K562 (cell line): ENCODE data around the gene ZNF189. TPM values are rescaled to one million over a fixed set of nuclear protein-coding genes. Genes with fewer than 3 reads are reported as not detected.

Experiments used
- CEBPG ChIP-seq, 3 experiments: fragments of 200-800 bp in 1 of 3; sonication (Bioruptor generic) in 1 of 3; sonication (generic) in 1 of 3; formaldehyde crosslinking in 1 of 3; IDR thresholded peaks in 2 of 3; conservative IDR thresholded peaks in 1 of 3; 2 replicates each; pipeline versions ENCODE4 v1.6.1 to v1.8.0; 2016 to 2022; ENCODE audit warnings: missing compliant biosample characterization in 2 of 3, missing genetic modification characterization in 2 of 3, mild to moderate bottlenecking in 1 of 3, missing genetic modification reagents in 1 of 3
- DMBX1 ChIP-seq: fragments of 250-450 bp; sonication (Bioruptor Pico); IDR thresholded peaks from 2 replicates; pipeline ENCODE4 v1.8.0; 2022; ENCODE audit warnings: inconsistent platforms, mild to moderate bottlenecking, moderate library complexity, borderline replicate concordance
- ERF ChIP-seq: fragments of 450-650 bp; formaldehyde crosslinking; IDR thresholded peaks from 2 replicates; pipeline ENCODE4 v1.4.0; 2020; ENCODE audit warnings: mild to moderate bottlenecking, mixed read lengths
- KDM2B ChIP-seq: fragments of 250-450 bp; sonication (Bioruptor Pico); IDR thresholded peaks from 2 replicates; pipeline ENCODE4 v1.8.0; 2021; ENCODE audit warnings: mild to moderate bottlenecking, moderate library complexity
- SMAD1 ChIP-seq: fragments of 150-350 bp; IDR thresholded peaks from 2 replicates; pipeline ENCODE4 v1.6.1; 2014; ENCODE audit warnings: low read length, low read depth; ENCODE audit not compliant: partially characterized antibody
- SMARCB1 ChIP-seq: IDR thresholded peaks from 2 replicates; pipeline ENCODE4 v1.6.1; 2011; ENCODE audit warnings: improper control_type of control experiment, low read depth; ENCODE audit not compliant: insufficient read length
- SOX6 ChIP-seq: fragments of 450-650 bp; IDR thresholded peaks from 2 replicates; pipeline ENCODE4 v1.6.1; 2014; ENCODE audit warnings: mild to moderate bottlenecking
- SP2 ChIP-seq: IDR thresholded peaks from 2 replicates; pipeline ENCODE4 v1.6.1; 2011; ENCODE audit warnings: mild to moderate bottlenecking, low read depth, low read length, moderate library complexity; ENCODE audit not compliant: poor library complexity, severe bottlenecking; ENCODE audit errors: extremely low read depth
- ZFP1 ChIP-seq: fragments of 450-650 bp; formaldehyde crosslinking; IDR thresholded peaks from 2 replicates; pipeline ENCODE4 v1.4.0; 2020; ENCODE audit warnings: mild to moderate bottlenecking, mixed read lengths
- ZFX ChIP-seq: sonication (generic); formaldehyde crosslinking; IDR thresholded peaks from 2 replicates; pipeline ENCODE4 v1.8.0; 2022; ENCODE audit warnings: mild to moderate bottlenecking, missing genetic modification reagents, moderate library complexity
- ZKSCAN8 ChIP-seq: fragments of 200-800 bp; sonication (Bioruptor generic); IDR thresholded peaks from 2 replicates; pipeline ENCODE4 v1.6.1; 2016; ENCODE audit warnings: missing genetic modification characterization, missing compliant biosample characterization
- ZNF41 ChIP-seq: fragments of 250-450 bp; sonication (Bioruptor Pico); conservative IDR thresholded peaks from 2 replicates; pipeline ENCODE4 v1.4.0; 2020; ENCODE audit warnings: mild to moderate bottlenecking
- ZNF644 ChIP-seq: fragments of 200-800 bp; sonication (Bioruptor generic); IDR thresholded peaks from 2 replicates; pipeline ENCODE4 v1.6.1; 2016; ENCODE audit warnings: low read depth, missing genetic modification characterization, missing compliant biosample characterization
- ZSCAN32 ChIP-seq: fragments of 450-650 bp; formaldehyde crosslinking; IDR thresholded peaks from 2 replicates; pipeline ENCODE4 v1.4.0; 2020; ENCODE audit warnings: mild to moderate bottlenecking, moderate library complexity
- polyA plus RNA-seq, 8 experiments: library from polyadenylated mRNA; depleted of rRNA in 4 of 8; stranded (reverse) in 5 of 8; unstranded in 3 of 8; fragments of >200 nt; fragmentation: Nextera tagmentation in 2 of 8; fragmentation: Illumina TruSeq in 1 of 8; extraction: Ambion mirVana in 2 of 8; extraction: Trizol in 1 of 8; gene quantifications; 2 replicates each; pipeline versions ENCODE4 v1.2.1 to v1.2.3, GENCODE V29; 2011 to 2014; ENCODE audit warnings: inconsistent platforms in 1 of 8, missing spikeins in 1 of 8
- total RNA-seq, 7 experiments: library from RNA; depleted of rRNA in 6 of 7; stranded (reverse); fragments of >200 nt in 6 of 7; fragmentation: Illumina TruSeq in 2 of 7; extraction: Trizol in 2 of 7; gene quantifications; 2 replicates each; pipeline versions ENCODE4 v1.2.1 to v1.2.3, GENCODE V29; 2011 to 2021; ENCODE audit warnings: low replicate concordance in 1 of 7
- TF ChIP-seq, protein P1 (sequence below): sonication (generic); formaldehyde crosslinking; IDR thresholded peaks from 2 replicates; pipeline ENCODE4 v1.8.1; 2022; ENCODE audit warnings: missing genetic modification reagents
- TF ChIP-seq, protein P2 (sequence below), 2 experiments: IDR thresholded peaks in 1 of 2; conservative IDR thresholded peaks in 1 of 2; 2 replicates each; pipeline ENCODE4 v1.6.1; 2016; ENCODE audit warnings: low read depth in 2 of 2, mild to moderate bottlenecking in 1 of 2, missing compliant biosample characterization in 1 of 2, missing genetic modification characterization in 1 of 2, moderate library complexity in 1 of 2
- TF ChIP-seq, protein P3 (sequence below): fragments of 250-450 bp; sonication (Bioruptor Pico); IDR thresholded peaks from 2 replicates; pipeline ENCODE4 v1.8.0; 2021; ENCODE audit warnings: moderate library complexity, mild to moderate bottlenecking, inconsistent platforms

Gene ZNF189
- total and polyA plus RNA-seq, 9 of the 15 experiments (the other 6 are each of a cell fraction or from before 2014, with no cell fraction given) = 2.4 to 15.3 (median 6.4) TPM

DNA sequence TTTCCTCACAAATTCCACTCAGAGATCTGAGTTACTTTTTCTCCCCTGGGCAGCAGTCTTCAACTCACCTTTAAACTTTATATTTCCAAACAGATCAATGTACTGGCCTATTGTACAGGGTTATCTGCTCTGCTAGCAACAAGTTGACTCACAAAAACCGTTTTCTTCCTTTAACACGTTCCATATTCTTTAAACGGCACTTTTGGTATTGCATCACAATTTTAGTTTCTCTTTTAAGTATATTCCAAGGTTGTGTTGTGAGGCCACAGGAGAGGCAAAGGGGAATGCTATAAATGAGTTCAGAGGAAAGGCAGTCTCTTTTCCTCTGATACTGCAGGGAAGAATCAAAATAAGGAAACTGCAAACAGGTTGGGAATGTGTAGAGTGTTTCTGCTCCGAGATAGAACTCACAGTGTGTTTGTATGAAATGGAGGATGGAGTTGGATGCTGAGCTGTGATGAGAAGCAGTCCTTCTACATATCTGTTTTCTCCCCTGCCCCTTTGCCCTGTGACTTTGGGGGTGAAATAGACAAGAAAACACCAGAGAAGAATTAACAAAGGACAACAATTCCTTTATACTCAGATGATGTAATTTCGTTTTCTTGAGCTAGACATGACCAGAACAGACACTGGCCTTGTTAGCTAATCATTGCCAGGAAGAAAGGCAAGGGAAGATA lies 46.8 kb downstream of the ZNF189 start (continued):
- TF ChIP-seq, protein P1, sequence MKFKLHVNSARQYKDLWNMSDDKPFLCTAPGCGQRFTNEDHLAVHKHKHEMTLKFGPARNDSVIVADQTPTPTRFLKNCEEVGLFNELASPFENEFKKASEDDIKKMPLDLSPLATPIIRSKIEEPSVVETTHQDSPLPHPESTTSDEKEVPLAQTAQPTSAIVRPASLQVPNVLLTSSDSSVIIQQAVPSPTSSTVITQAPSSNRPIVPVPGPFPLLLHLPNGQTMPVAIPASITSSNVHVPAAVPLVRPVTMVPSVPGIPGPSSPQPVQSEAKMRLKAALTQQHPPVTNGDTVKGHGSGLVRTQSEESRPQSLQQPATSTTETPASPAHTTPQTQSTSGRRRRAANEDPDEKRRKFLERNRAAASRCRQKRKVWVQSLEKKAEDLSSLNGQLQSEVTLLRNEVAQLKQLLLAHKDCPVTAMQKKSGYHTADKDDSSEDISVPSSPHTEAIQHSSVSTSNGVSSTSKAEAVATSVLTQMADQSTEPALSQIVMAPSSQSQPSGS = no peak
- TF ChIP-seq ZNF644 (tag) (no peak), KDM2B (CRISPR knock-in tag) (no peak), ZKSCAN8 (CRISPR knock-in tag) (no peak), DMBX1 (CRISPR knock-in tag) (no peak), ZNF41 (CRISPR knock-in tag) (no peak), ERF (CRISPR knock-in tag) (no peak), SMAD1 (no peak), ZFX (no peak), CEBPG (CRISPR knock-in tag; IDR thresholded peaks at IDR 0.05) (0 out of 2 replicates have a peak, but pooled peaks have one; percentile 32), CEBPG (tag; conservative IDR thresholded peaks at IDR 0.05 in 1 of 2, IDR thresholded peaks at IDR 0.05 in 1 of 2) (peak; percentile 76 to 90), ZSCAN32 (CRISPR knock-in tag) (peak; percentile 54; the same call in 1 of the 2 replicates), SP2 (no peak), ZFP1 (CRISPR knock-in tag) (no peak), SOX6 (no peak), SMARCB1 (no peak)
- TF ChIP-seq, protein P2, sequence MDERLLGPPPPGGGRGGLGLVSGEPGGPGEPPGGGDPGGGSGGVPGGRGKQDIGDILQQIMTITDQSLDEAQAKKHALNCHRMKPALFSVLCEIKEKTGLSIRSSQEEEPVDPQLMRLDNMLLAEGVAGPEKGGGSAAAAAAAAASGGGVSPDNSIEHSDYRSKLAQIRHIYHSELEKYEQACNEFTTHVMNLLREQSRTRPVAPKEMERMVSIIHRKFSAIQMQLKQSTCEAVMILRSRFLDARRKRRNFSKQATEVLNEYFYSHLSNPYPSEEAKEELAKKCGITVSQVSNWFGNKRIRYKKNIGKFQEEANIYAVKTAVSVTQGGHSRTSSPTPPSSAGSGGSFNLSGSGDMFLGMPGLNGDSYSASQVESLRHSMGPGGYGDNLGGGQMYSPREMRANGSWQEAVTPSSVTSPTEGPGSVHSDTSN (CRISPR knock-in tag; IDR thresholded peaks at IDR 0.05; ENCODE audit: low read depth) = no peak
- TF ChIP-seq, protein P2 (tag; conservative IDR thresholded peaks at IDR 0.05; ENCODE audit: low read depth) = no peak
- TF ChIP-seq, protein P3, sequence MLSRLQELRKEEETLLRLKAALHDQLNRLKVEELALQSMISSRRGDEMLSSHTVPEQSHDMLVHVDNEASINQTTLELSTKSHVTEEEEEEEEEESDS (CRISPR knock-in tag) = no peak
